Fibroblast of skin of left biceps (primary cell): ENCODE data around the gene TNIK.

Experiments used
- DNase-seq, 2 experiments: peaks; one replicate each; pipeline ENCODE4 v3.0.0-alpha.2; 2013; ENCODE audit warnings: low read depth in 2 of 2

The TNIK gene

DNA sequence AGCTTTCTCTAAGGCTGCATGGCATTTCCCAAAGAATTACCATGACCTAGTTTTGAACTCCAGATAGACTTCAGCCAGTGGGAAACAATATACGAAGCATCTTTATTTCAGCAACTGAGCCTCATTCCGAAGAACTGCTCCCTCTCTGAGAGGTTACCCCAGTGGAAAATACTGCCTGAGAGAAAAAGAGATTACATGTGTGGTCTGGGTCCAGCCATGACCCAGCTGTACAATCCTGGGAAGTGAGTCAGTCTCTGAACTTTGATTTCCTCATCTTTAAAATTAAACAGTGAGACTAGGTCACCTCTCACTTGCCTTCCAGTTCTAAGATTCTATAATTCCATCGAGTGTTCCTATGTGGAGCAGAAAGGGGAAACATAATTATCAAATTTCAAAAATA, 42.4 kb downstream of the TNIK start:
- peak; percentile 26 to 33 for DNase-seq

DNA sequence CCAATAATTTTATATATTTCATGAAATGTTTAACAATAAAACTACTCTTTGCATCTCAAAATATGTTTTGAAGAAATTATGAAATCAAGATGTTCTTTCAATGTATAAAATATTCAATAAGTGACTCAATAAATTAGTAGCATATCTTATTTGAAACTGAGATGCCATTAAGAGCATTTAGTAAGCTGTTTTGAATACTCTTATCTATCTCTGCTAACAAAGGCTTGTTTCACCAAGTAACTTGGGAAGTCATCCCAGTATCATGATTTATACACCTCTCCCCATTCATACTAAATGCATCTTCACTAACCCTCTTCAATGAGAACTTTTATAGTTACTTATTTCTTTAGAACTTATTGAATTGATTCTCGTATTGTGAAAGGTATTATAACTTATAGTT, 43.1 kb downstream of the TNIK start:
- DNase-seq, result no peak

DNA sequence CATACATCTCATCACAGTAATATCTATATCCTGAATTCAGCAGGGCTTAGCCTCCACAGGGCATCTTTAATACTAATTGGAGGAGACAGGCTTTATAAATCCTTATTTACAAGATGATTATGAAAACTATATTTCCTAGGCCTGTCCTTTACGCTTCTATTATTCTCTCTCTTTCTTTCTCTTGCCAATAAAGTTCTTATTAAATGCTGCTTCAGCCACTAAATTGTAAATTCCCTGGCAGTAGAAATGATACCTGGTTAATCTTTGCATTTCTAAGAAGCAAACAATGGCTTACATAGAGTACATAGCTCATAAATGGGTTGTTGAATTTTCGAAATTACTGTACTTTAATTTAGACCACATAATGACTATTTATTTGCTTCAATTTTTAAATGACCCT, 43.5 kb downstream of the TNIK start:
- no peak for DNase-seq

DNA sequence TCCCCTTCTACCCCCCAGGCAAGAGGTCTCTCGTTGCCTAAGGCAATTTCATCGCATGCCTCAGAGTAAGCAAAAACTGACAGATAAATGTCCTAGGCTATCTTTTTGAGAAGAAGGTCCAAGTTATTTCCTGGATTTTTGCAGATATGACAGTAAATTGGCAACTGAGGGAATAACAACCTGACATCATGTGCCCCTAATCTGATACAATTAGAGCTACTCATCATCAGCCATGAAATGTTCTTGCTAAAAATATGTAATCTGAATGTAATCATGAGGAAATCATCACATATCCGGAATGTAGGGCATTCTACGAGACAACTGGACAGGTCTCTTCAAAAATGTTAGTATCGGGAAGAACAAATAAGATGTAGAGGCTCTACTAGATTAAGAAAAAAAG, 44.1 kb downstream of the TNIK start:
- no peak for DNase-seq

DNA sequence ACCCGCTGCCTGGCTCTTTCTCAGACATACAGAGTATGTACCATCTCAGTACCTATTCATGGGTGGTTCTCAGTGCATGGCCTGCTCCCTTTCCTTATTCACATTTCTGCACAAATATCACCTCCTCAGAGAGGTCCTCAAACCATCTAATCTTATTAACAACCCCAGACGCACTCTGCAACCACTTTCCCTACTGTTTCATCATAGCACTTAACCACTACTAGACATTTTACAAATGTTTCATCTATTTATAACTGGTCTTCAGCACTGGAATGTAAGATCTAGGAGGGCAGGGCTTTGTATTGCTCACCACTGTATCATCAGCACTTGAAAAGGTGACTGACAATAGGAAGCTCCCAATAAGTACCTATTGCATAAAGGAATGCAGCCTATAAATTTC, 45.1 kb downstream of the TNIK start:
- no peak for DNase-seq

DNA sequence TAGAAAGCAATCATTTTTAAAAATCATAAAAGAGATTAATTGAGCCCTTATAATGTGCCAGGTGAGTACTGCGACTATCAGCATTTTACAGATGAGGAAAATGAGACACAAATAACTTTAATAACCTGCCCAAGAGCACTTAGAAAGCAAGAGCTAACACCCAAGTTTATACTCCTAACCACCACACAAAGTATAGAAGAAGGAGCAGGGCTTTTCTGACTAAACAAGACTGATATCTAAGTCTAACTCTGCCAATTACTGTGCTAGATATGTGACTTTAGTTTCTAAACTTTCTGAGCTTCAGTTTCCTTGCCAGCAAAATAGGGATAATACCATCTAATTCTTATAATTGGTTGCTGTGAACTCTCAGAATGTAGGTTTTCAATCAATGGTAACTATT, 47.7 kb downstream of the TNIK start:
- no peak for DNase-seq

DNA sequence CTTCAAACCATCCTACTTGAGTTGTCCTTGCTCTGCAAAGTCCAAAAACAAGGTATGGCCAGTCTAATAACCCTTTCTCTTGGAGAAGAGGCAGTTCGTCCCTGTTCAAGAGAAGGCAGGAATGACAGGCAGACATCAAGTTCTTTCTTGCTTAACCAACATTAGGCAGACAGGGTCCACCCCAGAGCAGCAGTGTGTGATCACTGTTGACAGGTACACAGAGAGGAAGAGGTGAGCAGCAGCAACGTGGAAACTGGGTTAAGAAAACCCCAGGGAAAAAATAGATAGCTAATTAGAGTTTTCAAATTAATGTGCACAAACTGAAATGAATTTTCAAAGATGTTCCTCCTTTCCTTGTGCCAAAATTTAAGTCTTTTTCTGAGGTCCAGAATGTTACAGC, 48.2 kb downstream of the TNIK start:
- DNase-seq, result no peak

DNA sequence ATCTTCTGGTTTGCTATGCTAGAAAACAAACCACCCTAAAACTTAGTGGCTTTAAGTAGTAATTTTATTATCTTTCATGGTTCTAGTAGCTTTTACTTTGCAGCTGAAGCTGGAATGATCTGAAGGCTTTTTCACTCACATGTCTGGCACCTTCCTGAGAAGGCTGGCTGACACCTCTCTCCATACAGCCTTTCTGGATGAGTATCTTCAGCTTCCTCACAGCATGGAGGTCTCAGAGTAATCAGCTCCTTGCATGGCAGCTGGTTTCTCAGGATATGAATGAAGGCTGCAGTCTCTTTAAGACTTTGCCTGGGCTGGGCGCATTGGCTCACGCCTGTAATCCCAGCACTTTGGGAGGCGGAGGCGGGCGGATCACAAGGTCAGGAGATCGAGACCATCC, 50.0 kb downstream of the TNIK start:
- DNase-seq, result no peak

DNA sequence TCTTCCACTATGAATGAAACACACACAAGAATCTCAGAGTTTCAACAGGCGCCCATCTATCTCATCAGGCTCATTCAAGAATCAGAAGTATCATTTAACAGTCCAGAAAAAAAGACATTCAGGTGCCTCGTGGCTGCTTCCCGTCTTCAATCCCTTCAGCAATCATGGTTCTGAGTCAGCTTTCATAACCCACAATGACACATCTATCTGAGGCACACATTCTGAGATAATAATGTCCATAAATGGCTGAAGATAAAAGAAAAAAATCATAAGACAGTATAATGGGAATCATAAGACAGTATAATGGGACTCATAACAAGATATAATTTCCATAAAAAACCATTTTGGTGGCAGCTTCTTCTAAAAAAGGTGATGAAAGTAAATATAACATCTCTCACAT, 52.4 kb downstream of the TNIK start:
- peak; percentile 37 to 54 for DNase-seq

DNA sequence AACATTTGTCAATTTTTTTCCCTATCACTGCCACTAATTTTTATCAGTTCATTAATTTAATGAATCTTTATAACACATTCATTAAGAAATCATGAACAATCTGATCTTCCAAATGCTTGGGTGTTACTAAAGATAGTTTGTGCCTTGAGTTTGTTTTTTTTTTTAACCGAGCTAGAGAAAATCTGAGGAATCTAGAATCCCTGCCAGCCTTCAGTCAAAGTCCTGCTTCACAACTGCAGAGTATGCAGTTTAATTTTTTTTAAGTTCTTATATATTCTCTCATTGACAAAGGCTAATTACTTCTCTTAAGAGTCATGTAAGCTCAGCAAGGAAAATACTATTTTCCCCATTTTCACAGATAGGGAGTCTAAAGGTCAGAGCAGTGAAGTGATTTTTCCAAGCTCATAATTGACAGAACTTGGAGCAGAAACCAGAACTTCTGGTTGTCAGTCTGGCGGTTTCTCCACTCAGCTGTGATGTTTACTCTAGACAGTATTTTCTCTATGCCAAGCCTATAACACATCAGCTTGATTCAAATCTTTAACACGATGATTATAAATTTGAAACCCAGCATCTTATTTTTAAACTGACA, 55.7 kb downstream of the TNIK start:
- no peak for DNase-seq

DNA sequence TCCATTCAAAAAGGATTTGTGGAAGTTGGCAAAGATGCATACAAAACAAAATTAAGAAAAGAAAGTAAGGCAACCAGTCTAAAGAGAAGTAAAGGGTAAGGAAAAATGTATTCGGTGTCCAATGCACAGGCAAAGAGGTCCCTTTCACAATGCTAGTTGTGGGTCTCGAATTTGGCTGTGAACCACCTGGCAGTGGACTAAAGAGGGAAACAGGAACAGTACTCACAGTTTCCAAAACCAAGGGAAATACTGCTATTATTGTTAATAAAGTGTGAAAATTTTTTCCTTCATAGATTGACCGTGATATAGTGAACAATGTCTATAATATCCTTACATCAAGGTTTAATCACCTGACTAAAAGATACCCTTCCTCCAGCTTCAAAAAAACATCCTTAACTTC, 57.9 kb downstream of the TNIK start:
- no peak for DNase-seq

DNA sequence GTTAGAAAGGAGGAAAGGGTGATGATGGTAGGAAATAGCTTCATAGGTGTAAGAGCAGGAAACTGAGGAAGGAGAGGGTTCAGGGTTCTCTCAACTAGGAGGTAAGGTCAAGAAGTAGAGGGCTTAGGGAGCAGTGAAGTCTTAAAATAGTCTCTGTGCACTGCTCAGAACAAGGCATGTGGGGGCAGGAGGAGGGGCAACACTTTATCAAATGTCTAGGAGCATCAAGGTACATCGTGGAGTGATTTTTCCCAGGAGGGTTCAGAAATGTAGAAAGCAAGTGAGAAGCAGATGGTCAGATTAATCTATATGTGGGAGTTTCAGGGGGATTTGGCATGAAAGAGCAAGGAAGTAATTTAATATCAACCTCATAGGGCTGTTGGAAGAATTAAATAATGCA, 58.8 kb downstream of the TNIK start:
- no peak for DNase-seq

DNA sequence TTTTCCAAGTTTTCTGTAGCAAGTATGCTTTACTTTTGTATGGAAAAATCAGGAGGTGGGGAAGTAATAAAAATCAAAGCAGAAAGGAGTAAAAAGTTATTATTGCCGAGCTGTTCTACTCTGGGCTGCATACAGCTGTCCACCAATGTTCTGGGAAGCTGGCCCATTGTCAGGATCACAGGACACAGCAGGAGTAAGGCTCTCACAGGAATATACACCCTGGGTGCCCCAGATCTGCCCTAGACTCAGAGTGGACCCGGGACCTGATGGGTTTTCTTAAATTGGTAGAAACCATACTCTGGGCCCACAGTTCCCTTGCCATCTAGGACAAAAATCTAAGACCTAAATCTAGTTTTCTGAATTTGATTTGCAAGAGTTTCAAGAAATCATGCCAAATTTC, 60.4 kb downstream of the TNIK start:
- DNase-seq, result no peak

DNA sequence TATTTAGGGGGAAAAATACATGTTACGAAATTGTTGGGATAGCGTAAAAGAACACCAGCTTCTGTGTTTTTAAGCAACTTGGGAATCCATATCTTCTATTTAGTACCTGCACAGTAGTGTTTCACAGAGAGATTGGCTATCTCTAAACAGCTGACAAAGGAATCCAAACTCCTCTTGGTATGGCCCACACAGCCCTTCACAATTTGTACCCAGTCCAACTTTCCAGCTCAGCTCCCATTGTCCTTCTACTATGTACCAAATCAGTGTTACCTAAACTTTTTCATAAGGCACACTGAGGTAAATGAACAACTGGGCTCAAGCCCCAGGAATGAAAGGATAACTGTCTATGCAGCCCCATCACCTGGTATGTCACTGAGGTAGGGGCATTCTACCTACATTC, 61.9 kb downstream of the TNIK start:
- no peak for DNase-seq

DNA sequence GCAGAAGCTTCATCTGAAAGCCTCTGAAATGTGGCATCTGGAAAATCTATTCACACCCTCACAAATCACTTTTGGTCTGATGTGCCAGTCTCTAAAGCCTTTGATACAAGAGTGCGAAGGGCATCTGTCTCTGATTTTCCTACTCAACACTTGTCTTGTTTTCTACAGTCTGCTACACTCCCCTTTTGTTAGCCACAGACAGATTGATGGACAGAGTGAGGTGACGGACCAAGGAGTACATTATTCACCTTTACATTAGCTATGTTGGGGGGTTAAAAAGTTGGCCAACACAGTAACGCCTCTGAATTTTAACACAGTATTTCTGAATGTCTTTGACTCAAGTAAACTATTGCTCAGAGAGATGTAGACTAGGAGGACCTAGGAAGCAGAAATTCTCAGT, 63.1 kb downstream of the TNIK start:
- DNase-seq, result no peak

DNA sequence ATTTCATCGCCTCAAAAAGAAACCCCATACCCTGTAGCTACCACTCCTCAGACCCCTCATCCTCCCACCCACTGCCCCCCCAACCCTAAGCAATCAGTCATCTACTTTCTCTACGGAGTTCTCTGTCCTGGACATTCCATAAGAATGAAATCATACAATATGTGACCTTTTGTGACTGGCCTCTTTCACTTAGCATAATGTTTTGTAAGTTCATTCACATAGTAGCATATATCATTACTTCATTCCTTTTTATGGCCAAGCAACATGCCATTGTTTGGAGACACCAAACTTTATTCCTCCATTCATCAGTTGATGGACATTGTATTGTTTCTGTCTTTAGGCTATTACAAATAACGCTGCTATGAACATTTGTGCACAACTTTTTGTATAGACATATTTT, 64.2 kb downstream of the TNIK start:
- DNase-seq, result no peak

DNA sequence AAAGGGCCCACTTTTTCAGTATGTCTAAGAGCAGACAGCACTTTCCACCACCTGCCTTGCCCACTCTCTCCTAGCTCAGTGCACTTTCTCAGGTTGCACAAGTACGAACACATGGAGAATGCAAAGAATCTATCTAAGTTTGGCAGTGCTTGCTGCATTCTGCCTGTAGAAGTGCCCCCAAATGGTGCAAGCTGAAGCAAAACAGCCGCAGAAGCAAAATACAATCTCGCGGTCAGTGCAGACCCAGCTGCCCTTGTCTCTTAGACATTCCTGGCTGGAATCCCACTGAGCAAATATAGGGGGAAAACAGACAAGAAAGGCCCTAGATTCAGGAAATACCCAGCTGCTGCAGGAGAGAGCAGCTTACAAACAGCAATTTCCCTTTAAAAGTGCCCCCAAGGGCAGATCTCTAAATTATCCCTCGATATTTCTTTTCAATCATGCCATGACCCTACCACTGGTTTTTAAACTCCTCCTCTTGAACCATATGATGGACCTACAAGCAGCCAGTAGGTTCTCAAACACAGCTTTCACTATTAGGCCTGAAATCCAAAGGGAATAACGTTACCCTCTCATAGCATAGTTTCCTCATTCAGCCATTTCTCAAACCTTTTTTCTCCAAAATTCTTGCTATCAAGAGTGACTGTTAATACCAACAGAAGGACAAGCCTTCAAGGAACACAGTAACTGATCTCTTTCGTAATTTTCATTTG, 67.0 kb downstream of the TNIK start:
- no peak for DNase-seq

DNA sequence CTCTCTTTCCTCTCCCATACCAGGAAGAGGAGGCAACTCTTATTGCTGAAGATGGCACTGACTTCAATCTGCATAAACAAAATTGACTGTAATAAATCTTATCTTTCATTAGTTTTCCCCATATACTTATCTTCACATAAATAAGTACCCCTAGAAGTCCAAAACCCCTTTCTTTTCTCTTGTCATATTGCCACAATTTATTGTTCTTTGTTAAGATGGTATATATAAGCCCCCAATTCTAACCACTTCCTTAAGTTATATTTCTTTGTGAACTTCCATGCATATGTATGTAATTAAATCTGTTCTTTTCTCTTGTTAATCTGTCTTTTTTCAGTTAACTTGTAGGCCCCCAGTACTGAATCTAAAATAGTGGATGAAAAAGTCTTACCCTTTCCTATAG, 68.8 kb downstream of the TNIK start:
- no peak for DNase-seq

DNA sequence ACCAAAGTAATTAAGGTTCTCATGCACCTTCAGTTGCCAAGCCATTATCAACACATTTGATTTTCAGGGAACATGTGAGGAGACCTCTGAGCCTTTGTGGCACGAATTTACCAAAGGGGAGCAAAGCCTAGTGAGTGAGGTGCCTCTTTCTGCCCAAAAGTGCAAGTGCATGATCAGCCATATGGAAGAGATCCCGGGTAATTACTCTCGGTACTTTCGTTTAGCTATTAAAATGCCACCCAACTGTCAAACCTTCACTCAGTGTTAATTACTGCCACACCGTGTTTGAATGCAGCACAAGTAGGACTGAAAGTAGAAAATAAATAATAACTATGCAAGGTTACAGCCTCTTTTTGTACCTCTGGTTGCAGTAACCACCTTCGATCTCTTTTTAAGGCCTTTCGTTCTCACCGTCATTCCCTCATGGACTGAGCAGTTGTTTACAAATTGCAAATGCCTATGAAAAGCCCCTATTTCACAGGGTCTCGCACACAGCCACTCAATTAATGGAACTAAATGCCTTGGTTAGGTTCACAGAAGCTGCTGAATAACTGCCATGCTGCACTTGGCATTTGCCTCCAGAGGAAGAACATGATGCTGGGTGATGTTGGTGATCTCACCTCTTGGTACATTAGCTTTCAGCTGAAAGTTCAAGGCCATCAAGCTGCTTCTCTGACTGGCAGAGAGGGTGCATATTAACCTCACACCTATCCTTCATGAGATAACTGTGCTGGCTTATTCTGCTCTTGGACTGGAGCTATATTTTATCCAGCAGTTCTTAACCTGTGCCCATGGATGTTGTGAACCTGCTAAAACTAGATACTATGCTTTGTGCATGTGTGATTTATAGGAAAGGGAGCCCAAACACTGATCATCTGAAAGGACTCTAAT, 69.9 kb downstream of the TNIK start:
- no peak for DNase-seq

DNA sequence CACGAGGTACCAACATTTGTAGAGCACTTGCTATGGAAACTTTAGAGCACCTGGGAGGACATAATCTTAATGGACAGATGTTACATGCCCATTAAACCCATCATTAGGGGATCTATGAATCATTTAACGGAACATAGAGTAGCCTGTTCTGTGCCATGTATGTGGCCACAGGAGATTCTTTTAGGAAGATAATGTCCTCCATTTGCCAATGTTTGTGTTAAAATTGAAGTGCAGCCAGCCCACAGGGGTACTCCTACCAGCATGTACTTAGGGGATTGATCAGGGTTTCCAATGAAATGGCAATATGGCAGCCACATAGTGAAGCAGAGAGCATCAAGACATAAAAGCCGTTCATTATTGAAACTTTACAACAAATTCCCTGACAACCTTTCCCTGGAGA, 70.7 kb downstream of the TNIK start:
- no peak for DNase-seq

DNA sequence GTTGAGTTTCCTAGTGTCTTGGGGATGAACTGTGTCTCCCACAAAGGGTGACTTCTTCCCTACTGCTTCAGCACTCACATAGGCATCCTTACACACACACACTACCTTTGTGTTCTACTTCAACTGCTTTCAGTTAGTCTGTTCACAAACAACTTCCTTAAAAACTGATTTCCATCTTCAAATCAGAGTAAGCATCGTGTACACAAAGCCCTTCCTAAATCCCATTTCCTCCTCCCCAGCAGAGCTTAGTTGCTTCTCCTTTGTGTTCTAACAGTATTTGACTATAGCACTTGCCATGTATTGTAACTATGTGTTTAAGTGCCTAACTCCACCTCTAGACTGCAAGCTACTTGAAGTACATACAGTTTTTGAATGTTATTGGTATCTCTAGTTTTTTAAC, 71.7 kb downstream of the TNIK start:
- no peak for DNase-seq

DNA sequence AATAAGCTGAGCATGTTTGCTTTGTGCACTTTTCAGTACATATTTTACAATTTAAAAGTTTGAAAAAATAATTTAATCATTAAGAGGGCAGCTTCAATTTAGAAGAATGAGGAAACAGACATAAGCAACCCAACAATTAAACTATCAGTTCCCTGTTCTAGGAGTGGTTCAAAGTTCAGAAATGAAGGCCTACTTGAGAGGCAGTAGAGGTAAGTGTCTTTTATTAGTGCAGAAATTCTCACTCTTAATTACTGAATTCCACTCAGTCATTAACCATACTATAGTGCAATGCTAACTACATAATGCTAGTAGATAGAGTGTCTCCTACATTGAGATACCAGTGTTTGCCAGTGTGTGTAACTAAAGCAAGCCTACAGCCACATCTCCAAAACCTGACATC, 73.1 kb downstream of the TNIK start:
- no peak for DNase-seq

DNA sequence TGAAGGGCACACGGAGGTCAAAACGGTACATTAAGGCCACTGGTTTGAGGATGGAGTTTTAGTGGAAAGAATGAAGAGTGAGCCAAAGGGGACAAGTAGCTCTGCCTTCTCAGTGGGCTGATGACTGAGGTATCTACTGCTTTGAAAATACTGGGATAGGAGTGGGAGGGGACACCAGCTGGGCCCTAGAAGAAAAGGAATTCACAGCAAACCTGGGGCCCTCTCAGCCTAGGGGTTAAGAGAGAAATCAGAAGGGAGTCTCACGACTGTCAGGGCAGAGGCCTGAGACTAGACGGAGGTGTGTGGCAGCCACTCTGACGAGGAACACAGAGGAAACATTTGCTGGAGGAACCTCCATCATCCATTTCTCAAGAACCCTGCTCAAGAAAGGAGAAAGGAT, 75.1 kb downstream of the TNIK start:
- DNase-seq, result no peak
